ENCODE data around the gene ADD1.

Gene ADD1

DNA sequence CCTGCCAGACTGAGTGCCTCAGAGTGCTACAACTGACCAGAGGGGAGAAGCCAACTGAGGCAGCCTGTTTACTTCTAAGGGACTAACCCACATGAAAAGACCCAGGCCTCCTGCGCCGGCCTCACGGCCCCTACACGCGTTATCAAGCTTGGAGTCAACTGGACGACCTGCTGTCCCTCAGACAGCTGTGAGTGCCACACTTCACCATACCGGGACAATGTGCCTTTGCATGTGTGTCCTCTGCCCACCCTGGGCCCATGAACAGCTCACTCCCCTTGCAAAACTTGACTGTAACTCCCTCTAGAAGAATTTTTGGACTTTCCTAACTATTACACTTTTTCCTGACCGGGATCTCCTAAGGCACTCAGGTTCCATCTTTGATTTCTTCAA is 117.8 kb downstream of the ADD1 start:
- DNase-seq = no peak

DNA sequence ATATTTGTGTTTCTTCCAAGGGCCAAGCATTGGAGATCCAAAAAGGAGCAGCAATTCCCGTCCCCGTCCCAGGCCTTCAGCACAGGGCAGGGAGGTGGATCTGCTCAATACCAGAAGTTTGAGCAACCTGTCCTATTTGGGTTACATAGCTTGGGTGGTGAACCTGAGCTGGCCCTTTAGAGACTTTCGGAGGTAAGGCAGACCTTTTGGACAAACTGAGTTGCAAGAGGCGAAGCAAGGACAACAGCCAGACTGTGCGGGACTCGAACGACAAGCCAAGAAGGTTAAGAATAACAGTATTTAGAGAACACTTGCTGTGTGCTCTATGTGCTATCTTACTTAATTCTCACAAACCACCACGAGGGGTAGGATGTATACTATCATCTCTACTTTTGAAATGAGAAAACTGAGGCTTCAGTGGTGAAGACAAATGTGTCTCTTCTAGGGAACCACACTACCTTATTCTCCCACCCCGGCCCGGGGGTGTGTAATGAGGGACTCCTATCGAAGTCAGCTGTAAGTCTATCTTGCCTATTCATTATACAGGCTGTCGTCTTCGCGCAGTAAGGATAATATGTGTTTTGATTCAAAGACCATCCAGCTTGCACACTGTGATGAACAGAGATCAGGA is 118.3 kb downstream of the ADD1 start:
- no peak for DNase-seq

- peak in 20 of 56 donors; percentile 35 to 74 (median 64) for DNase-seq
Measured at GRCh38 chr4:2962614-2963174, 119.0 kb downstream of the ADD1 start.

DNA sequence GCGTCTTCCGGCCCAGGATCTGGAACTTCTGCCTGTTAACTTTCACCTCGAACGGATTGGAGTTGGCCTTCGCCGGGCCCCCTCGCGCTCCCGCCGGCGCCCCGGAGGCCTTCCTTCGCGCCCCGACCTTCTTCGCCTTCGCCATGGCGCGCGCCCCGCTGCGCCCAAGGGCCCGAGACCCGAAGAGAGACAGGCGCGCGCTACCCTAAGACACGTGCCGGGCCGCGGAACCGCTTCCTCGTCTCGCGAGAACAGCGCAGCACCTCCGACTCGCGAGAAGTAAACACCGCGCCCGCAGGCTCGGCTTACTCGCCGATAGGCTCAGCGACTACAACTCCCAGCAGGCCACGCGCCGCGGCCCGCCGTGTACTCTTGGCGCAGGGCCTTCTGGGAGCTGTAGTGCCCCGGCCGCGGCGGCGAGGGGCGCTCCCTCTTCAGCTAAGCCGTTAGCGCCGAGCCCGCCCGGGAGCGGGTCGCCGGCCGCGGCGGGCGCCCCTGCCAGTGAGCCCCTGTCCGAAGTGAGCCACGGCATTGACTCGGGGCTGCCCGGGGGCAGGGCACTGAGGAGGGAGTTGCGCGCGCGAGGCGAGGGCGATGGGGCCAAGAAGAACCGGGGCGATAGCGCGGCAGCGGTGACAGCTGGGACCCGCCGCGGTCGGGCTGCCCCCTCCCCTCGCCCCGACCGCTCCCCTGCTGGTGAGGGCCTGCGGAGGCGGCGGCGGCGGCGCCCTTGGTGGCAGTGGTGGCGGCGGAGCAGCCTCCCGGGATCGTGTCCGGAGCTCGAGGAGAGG is 119.7 kb downstream of the ADD1 start, which contains the start of the genes GRK4 and NOP14:
Gene GRK4 (plus strand): TSS at position 397 of the 791 bp plus-strand sequence. CDS start 500 bp downstream, outside the sequence.
Gene NOP14 (minus strand): TSS at position 232 of the 791 bp plus-strand sequence. CDS start 87 bp downstream, at position 145.
- DNase-seq = peak; percentile 65 to 99 (median 94)

GRCh38 chr4:2963966-2964471 is 120.4 kb downstream of the ADD1 start:
- DNase-seq = peak in 9 of 56 donors; percentile 20 to 65 (median 50)

- no peak for DNase-seq
Measured at GRCh38 chr4:2964706-2965258, 121.1 kb downstream of the ADD1 start.

DNA sequence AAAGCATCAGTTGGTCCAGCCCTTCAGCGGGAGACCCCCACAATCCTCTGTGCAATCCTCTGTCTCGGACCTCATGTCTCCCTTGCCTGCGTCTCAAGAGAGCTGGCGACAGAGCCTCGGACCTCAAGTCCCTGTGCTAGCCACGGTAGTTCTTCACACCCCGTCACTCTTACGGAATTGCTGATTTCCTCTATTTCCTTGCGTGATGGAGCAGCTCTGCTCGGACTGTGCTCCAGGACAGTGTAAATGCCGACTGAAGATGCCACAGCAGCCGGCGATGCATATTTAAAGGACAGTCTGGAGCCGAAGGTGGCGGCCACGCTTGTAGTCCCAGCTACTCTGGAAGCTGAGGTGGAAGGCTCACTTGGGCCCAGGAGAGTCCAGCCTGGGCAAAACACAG is 121.6 kb downstream of the ADD1 start:
- no peak for DNase-seq

DNA sequence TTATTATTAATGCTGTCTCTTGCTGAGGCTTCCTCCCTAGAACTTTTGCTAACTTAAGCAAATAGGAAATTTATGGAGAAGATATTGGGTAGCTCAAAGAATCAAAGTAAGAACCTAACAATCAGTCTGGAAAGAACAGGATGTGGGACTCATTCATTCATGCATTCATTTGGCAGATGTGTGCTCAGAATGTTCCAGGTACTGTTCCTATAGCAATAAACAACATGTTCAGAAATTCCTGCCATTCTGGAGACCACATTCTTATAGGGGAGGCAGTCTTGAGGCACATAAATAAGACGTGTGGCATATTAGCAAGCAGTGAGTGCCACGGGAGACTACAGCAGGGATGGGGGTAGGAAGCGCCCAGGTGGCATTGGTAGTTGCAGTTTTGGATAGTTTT is 124.7 kb downstream of the ADD1 start:
- DNase-seq = no peak

DNA sequence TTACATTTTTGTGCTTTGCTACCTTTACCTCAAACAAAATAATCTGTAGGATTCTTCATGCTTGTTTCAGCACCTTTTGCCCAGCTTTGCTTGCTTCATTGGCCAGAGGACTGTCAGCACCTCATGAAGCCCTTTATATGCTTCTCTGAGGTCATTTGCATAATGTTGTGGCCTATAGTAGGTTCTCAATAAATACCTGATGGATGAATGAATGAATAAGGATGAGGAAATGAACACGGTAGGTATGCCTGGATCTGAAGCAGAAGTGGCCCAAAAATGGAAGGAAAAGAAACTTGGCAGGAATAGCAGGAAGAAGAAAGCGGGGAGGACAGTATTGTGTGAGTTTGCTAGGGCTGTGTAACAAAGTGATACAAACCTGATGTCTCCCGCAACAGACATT is 127.6 kb downstream of the ADD1 start:
- no peak for DNase-seq

DNA sequence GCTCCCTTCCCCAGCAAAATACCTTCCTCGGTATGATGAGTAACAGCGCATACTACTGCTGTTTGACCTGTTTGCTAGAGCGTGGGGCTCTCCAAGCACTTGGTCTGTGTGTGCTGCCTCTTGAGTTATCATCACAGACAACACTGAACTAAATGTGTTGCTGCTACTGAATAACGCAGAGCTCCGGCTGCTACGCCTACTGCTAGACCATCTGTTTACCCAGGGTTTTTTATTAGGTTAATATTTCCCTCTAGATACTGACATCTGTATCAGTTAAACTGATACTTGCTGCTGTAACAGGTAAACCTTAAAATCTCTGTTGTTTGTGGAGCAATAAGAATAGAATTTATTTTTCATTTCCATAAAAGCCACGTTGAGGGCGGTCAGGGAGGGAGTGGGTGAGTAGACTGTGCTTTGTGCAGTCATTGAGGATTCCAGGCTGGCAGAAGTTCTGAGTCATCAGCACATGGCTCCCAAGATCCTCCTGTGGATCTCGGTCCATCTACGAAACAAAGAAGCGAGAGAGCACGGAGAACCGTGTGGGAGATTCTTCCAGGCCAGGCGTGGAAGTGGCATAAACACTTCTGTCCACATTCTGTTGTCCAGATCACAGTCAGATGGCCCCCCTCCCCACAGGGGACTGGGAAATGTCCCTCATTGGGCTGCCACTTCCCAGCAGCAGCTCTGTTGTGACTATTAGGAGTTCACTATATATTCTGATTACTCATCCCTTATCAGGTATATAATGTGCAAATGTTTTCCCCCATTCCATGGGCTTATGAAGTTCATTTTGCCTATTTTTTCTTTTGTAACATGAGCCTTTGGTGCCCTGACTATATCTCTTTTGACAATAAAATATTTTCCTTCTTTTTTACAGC is 133.8 kb downstream of the ADD1 start:
- DNase-seq = peak in 19 of 56 donors; percentile 2 to 69 (median 17)
